Loucy (cell line): ENCODE results near the gene SLC25A6.
"Not testable (repeated sequence)": the region's sequence is repeated elsewhere in the genome, so short reads cannot be mapped to it uniquely, and the experiment has no call there.

Experiments
- H2AFZ ChIP-seq: fragments of 200-600 bp; sonication (generic); 2 replicates; pipeline ENCODE4 v1.6.0; 2016; ENCODE audit warnings: antibody characterized with exemption, mild to moderate bottlenecking, low read length, moderate library complexity
- H3F3A ChIP-seq: fragments of 200-600 bp; 2 replicates; pipeline ENCODE4 v1.6.0; 2016; ENCODE audit warnings: antibody characterized with exemption, low read depth, mild to moderate bottlenecking
- H3K27me3 ChIP-seq: fragments of 200-600 bp; sonication (generic); 2 replicates; pipeline ENCODE4 v1.6.1; 2014; ENCODE audit warnings: low read length, mild to moderate bottlenecking; ENCODE audit not compliant: insufficient read depth, poor library complexity, severe bottlenecking
- H3K36me3 ChIP-seq: fragments of 200-600 bp; sonication (generic); 2 replicates; pipeline ENCODE4 v1.6.1; 2016; ENCODE audit warnings: low read length; ENCODE audit not compliant: insufficient read depth
- H3K4me1 ChIP-seq: fragments of 200-600 bp; sonication (generic); 2 replicates; pipeline ENCODE4 v1.5.1; 2014; ENCODE audit warnings: low read length, mild to moderate bottlenecking; ENCODE audit not compliant: insufficient read depth, poor library complexity, severe bottlenecking
- H3K4me2 ChIP-seq: fragments of 200-600 bp; sonication (generic); 2 replicates; pipeline ENCODE4 v1.6.0; 2014; ENCODE audit warnings: antibody characterized with exemption, low read length, low read depth, mild to moderate bottlenecking; ENCODE audit not compliant: poor library complexity, severe bottlenecking
- H3K4me3 ChIP-seq: fragments of 200-600 bp; sonication (generic); 2 replicates; pipeline ENCODE4 v1.5.1; 2014; ENCODE audit warnings: low read length, mild to moderate bottlenecking, mixed read lengths; ENCODE audit not compliant: poor library complexity, severe bottlenecking
- H3K79me2 ChIP-seq: fragments of 200-600 bp; sonication (generic); 2 replicates; pipeline ENCODE4 v1.6.1; 2014; ENCODE audit warnings: low read length; ENCODE audit not compliant: insufficient read depth
- H3K9ac ChIP-seq: fragments of 200-600 bp; sonication (generic); 2 replicates; pipeline ENCODE4 v1.6.0; 2014; ENCODE audit warnings: mild to moderate bottlenecking, low read depth, low read length, moderate library complexity; ENCODE audit not compliant: poor library complexity, severe bottlenecking
- H3K9me2 ChIP-seq: fragments of 200-600 bp; sonication (generic); replicated peaks from 2 replicates; pipeline ENCODE4 v1.6.1; 2016; ENCODE audit warnings: low read depth, low read length, mixed read lengths
- H3K9me3 ChIP-seq: fragments of 200-600 bp; sonication (generic); 2 replicates; pipeline ENCODE4 v1.6.1; 2014; ENCODE audit warnings: mild to moderate bottlenecking, antibody characterized with exemption, low read length, low read depth; ENCODE audit not compliant: insufficient read depth
- H4K20me1 ChIP-seq: fragments of 200-600 bp; sonication (generic); 2 replicates; pipeline ENCODE4 v1.6.0; 2014; ENCODE audit warnings: antibody characterized with exemption, low read length, mild to moderate bottlenecking; ENCODE audit not compliant: insufficient read depth, poor library complexity, severe bottlenecking
- EZH2phosphoT487 ChIP-seq: fragments of 200-600 bp; IDR thresholded peaks from 2 replicates; pipeline ENCODE4 v1.6.1; 2018; ENCODE audit warnings: antibody characterized with exemption, mild to moderate bottlenecking, moderate library complexity, borderline replicate concordance
- TF ChIP-seq, protein P1 (sequence below): fragments of 200-600 bp; sonication (generic); conservative IDR thresholded peaks from 2 replicates; pipeline ENCODE4 v1.5.1; 2014; ENCODE audit warnings: mild to moderate bottlenecking, antibody characterized with exemption, low read length

Gene SLC25A6

DNA sequence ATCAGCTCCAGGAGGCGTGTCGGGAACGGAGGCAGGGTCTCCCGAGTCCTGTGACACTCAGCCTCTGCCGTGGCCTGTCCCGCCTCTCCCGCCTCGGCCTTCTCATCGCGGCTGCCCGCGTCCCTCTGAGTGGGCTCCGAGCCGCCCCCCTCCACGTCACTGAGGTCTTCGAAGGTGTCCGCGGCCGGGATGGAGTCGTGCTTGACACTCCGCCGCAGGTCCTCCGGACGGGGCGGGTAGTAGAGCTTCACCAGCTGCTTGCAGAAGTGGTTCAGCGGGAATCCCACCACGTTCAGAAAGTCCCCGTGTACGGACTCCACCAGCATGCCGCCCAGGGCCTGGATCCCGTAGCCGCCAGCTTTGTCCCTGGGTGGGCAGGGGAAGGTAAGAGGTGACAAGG, 35.8 kb upstream of the SLC25A6 start:
- Histone ChIP-seq H3K36me3 (no peaks in the 10 kb centered on the region), H3K9me2 (no peaks in the 10 kb centered on the region), H3K9me3 (no peaks in the 10 kb centered on the region), H3K4me2 (no peak overlapping the region), H3F3A (no peaks in the 10 kb centered on the region), H4K20me1 (no peaks in the 10 kb centered on the region), H3K79me2 (no peaks in the 10 kb centered on the region), H3K9ac (no peak overlapping the region), H3K4me3 (no peak overlapping the region), H3K4me1 (no peaks in the 10 kb centered on the region), H2AFZ (no peak overlapping the region), H3K27me3 (no peaks in the 10 kb centered on the region)
- TF ChIP-seq EZH2phosphoT487: no peak
- TF ChIP-seq, protein P1, sequence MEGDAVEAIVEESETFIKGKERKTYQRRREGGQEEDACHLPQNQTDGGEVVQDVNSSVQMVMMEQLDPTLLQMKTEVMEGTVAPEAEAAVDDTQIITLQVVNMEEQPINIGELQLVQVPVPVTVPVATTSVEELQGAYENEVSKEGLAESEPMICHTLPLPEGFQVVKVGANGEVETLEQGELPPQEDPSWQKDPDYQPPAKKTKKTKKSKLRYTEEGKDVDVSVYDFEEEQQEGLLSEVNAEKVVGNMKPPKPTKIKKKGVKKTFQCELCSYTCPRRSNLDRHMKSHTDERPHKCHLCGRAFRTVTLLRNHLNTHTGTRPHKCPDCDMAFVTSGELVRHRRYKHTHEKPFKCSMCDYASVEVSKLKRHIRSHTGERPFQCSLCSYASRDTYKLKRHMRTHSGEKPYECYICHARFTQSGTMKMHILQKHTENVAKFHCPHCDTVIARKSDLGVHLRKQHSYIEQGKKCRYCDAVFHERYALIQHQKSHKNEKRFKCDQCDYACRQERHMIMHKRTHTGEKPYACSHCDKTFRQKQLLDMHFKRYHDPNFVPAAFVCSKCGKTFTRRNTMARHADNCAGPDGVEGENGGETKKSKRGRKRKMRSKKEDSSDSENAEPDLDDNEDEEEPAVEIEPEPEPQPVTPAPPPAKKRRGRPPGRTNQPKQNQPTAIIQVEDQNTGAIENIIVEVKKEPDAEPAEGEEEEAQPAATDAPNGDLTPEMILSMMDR: no peak

DNA sequence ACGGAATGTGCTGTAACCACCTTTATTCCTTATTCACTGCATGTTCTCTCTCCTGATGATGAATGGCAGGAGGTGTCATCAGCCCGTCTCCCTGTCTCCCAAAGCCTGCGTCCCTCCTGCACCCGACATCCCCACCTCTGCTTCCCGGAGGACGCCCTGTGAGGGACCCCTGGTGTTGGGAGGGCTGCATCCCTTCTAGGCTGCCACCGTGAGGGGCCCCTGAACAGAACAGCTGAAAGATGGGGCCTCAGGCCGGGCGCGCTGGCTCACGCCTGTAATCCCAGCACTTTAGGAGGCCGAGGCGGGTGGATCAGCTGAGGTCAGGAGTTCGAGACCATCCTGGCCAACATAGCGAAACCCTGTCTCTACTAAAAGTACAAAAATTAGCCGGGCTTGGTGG, 34.4 kb upstream of the SLC25A6 start:
- H2AFZ ChIP-seq, H3K4me3 ChIP-seq, H3K9me3 ChIP-seq, H3K9ac ChIP-seq, H3K27me3 ChIP-seq, H3K9me2 ChIP-seq, H3K4me2 ChIP-seq, H4K20me1 ChIP-seq, H3F3A ChIP-seq, H3K4me1 ChIP-seq, H3K79me2 ChIP-seq, H3K36me3 ChIP-seq: not testable (repeated sequence)

DNA sequence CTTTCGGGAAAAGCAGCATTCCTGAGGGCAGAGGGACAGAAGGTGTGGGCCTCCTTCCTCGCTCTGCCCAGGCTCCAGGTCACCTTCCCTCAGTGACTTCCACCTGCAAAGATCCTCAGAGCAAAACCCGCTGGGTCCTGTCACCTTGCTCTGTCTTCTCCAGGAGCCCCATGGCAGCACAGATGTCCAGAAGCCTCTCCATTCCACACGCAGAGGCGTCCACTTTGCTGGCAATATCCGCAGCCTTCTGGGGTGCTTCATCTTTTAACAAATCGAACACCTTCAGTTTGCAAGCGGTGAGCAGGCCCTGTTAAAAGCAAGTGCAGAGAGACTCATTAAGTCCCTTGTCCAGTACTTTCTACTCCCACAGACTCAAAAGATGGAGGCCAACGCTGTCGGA, 33.5 kb upstream of the SLC25A6 start:
- peaks cover 7% of the 10 kb centered on the region; the same call in 1 of the 2 replicates for H3K9me3 ChIP-seq
- H2AFZ ChIP-seq: no peak overlapping the region
- no peak overlapping the region for H3K9ac ChIP-seq
- no peak overlapping the region for H3K4me2 ChIP-seq
- no peaks in the 10 kb centered on the region for H3F3A ChIP-seq
- no peaks in the 10 kb centered on the region for H3K27me3 ChIP-seq
- H3K4me3 ChIP-seq: no peak overlapping the region
- TF ChIP-seq, protein P1: no peak
- no peak for TF ChIP-seq EZH2phosphoT487
- no peaks in the 10 kb centered on the region for H3K9me2 ChIP-seq
- H3K36me3 ChIP-seq: peaks cover 6% of the 10 kb centered on the region; the same call in 1 of the 2 replicates
- no peaks in the 10 kb centered on the region for H3K79me2 ChIP-seq
- no peaks in the 10 kb centered on the region for H4K20me1 ChIP-seq
- no peaks in the 10 kb centered on the region for H3K4me1 ChIP-seq

DNA sequence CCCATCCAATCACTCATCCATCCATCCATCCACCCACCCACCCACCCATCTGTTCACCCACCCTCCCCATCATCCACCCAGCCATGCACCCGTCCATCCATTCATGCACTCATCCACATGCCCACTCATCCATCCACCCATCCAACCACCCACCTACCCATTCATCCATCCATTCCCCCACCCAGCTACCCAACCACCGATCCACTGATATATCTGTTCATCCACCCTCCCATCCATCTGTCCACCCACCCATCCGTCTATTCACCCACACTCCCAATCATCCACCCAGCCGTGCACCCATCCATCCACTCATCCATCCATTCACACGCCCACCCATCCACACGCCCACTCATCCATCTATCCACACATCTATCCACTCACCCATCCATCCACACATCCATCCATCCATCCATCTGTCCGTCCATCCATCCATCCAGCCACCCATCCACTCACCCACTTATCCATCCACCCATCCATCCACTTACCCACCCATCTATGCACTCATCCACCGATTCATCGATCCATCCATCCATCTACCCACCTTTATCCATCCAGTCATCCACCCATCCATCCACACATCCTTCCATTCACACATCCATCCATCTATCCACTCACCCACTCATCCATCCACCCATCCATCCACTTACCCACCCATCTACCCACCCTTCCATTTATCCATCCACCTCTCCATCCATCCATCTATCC, 32.4 kb upstream of the SLC25A6 start:
- Histone ChIP-seq H3F3A (no peaks in the 10 kb centered on the region), H3K9me2 (no peaks in the 10 kb centered on the region), H3K79me2 (no peaks in the 10 kb centered on the region), H2AFZ (no peak overlapping the region), H3K36me3 (peaks cover 6% of the 10 kb centered on the region; the same call in 1 of the 2 replicates), H3K9ac (no peak overlapping the region), H3K9me3 (peaks cover 7% of the 10 kb centered on the region; the same call in 1 of the 2 replicates), H3K4me2 (no peak overlapping the region), H3K27me3 (no peaks in the 10 kb centered on the region), H3K4me3 (no peak overlapping the region), H4K20me1 (no peaks in the 10 kb centered on the region), H3K4me1 (no peaks in the 10 kb centered on the region)
- TF ChIP-seq, protein P1: no peak
- TF ChIP-seq EZH2phosphoT487: no peak
